Ishikawa (cell line): ENCODE data around the gene PRSS38.

Source experiments
- CEBPB ChIP-seq: IDR thresholded peaks from 2 replicates; pipeline ENCODE4 v1.6.1; 2012
- CREB1 ChIP-seq: IDR thresholded peaks from 2 replicates; pipeline ENCODE4 v1.6.1; 2012; ENCODE audit warnings: low read depth
- EGR1 ChIP-seq: IDR thresholded peaks from 2 replicates; pipeline ENCODE4 v1.6.1; 2012
- EP300 ChIP-seq: IDR thresholded peaks from 2 replicates; pipeline ENCODE4 v1.6.1; 2012; ENCODE audit warnings: borderline replicate concordance
- FOXM1 ChIP-seq: IDR thresholded peaks from 2 replicates; pipeline ENCODE4 v1.6.1; 2012; ENCODE audit warnings: low read depth, borderline replicate concordance
- NFIC ChIP-seq: IDR thresholded peaks from 2 replicates; pipeline ENCODE4 v1.6.1; 2012
- RAD21 ChIP-seq: IDR thresholded peaks from 2 replicates; pipeline ENCODE4 v1.6.1; 2012; ENCODE audit warnings: low read depth
- TAF1 ChIP-seq: IDR thresholded peaks from 2 replicates; pipeline ENCODE4 v1.6.1; 2012; ENCODE audit warnings: low read depth, mild to moderate bottlenecking
- TCF12 ChIP-seq: IDR thresholded peaks from 2 replicates; pipeline ENCODE4 v1.6.1; 2012; ENCODE audit warnings: low read depth
- TEAD4 ChIP-seq: IDR thresholded peaks from 2 replicates; pipeline ENCODE4 v1.6.1; 2012
- USF1 ChIP-seq: IDR thresholded peaks from 2 replicates; pipeline ENCODE4 v1.6.1; 2012
- YY1 ChIP-seq: IDR thresholded peaks from 2 replicates; pipeline ENCODE4 v1.6.1; 2012; ENCODE audit warnings: low read depth
- ZBTB7A ChIP-seq: IDR thresholded peaks from 2 replicates; pipeline ENCODE4 v1.6.1; 2012; ENCODE audit warnings: low read depth
- TF ChIP-seq, protein P1 (sequence below): IDR thresholded peaks from 2 replicates; pipeline ENCODE4 v1.6.1; 2012
- TF ChIP-seq, protein P2 (sequence below): IDR thresholded peaks from 2 replicates; pipeline ENCODE4 v1.6.1; 2012; ENCODE audit warnings: low read depth, mild to moderate bottlenecking

PRSS38 gene

GRCh38 chr1:227815468-227816409, at the start of gene PRSS38:
Gene PRSS38, plus strand, starts transcription at chr1:227815675. Its CDS starts 42 bp downstream, at chr1:227815717.
- TF ChIP-seq ZBTB7A = no peak

- TF ChIP-seq NFIC (peak; percentile 38; the same call in 1 of the 2 replicates), CREB1 (no peak), EP300 (peak; percentile 61; the same call in 1 of the 2 replicates), EGR1 (no peak), TCF12 (peak; percentile 80), TEAD4 (no peak), FOXM1 (no peak), ZBTB7A (0 out of 2 replicates have a peak, but pooled peaks have one; percentile 39), RAD21 (no peak; the same call in 1 of the 2 replicates), TAF1 (no peak), CEBPB (no peak), USF1 (no peak), YY1 (no peak)
- TF ChIP-seq, protein P1, sequence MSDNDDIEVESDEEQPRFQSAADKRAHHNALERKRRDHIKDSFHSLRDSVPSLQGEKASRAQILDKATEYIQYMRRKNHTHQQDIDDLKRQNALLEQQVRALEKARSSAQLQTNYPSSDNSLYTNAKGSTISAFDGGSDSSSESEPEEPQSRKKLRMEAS = peak; percentile 43; the same call in 1 of the 2 replicates
- TF ChIP-seq, protein P2, sequence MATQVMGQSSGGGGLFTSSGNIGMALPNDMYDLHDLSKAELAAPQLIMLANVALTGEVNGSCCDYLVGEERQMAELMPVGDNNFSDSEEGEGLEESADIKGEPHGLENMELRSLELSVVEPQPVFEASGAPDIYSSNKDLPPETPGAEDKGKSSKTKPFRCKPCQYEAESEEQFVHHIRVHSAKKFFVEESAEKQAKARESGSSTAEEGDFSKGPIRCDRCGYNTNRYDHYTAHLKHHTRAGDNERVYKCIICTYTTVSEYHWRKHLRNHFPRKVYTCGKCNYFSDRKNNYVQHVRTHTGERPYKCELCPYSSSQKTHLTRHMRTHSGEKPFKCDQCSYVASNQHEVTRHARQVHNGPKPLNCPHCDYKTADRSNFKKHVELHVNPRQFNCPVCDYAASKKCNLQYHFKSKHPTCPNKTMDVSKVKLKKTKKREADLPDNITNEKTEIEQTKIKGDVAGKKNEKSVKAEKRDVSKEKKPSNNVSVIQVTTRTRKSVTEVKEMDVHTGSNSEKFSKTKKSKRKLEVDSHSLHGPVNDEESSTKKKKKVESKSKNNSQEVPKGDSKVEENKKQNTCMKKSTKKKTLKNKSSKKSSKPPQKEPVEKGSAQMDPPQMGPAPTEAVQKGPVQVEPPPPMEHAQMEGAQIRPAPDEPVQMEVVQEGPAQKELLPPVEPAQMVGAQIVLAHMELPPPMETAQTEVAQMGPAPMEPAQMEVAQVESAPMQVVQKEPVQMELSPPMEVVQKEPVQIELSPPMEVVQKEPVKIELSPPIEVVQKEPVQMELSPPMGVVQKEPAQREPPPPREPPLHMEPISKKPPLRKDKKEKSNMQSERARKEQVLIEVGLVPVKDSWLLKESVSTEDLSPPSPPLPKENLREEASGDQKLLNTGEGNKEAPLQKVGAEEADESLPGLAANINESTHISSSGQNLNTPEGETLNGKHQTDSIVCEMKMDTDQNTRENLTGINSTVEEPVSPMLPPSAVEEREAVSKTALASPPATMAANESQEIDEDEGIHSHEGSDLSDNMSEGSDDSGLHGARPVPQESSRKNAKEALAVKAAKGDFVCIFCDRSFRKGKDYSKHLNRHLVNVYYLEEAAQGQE = no peak
Measured at GRCh38 chr1:227766015-227766634, 49.4 kb upstream of the PRSS38 start.

GRCh38 chr1:227766653-227767277, 48.7 kb upstream of the PRSS38 start:
- TF ChIP-seq TAF1 (no peak), TCF12 (no peak), USF1 (no peak)
- TF ChIP-seq, protein P1 = no peak

- no peak for TF ChIP-seq USF1
- TF ChIP-seq CEBPB = no peak
- TF ChIP-seq NFIC = no peak
- TF ChIP-seq ZBTB7A = no peak
- TF ChIP-seq FOXM1 = no peak
- no peak for TF ChIP-seq EP300
- TF ChIP-seq, protein P1 = no peak
- TF ChIP-seq TCF12 = no peak
- TF ChIP-seq EGR1 = no peak
- TF ChIP-seq RAD21 = no peak
- no peak for TF ChIP-seq TEAD4
- TF ChIP-seq YY1 = no peak
- no peak for TF ChIP-seq CREB1
Measured at GRCh38 chr1:227767401-227768124, 47.9 kb upstream of the PRSS38 start.

GRCh38 chr1:227768125-227768439, 47.4 kb upstream of the PRSS38 start:
- TF ChIP-seq TAF1 (no peak), FOXM1 (no peak), EGR1 (no peak), EP300 (no peak), RAD21 (no peak), ZBTB7A (no peak), CEBPB (no peak), USF1 (no peak), YY1 (no peak), NFIC (no peak), TEAD4 (no peak), TCF12 (no peak)
- TF ChIP-seq, protein P1 = no peak
- TF ChIP-seq, protein P2 = no peak
